ENCODE measurements around the gene PACRG.

The PACRG gene

DNA sequence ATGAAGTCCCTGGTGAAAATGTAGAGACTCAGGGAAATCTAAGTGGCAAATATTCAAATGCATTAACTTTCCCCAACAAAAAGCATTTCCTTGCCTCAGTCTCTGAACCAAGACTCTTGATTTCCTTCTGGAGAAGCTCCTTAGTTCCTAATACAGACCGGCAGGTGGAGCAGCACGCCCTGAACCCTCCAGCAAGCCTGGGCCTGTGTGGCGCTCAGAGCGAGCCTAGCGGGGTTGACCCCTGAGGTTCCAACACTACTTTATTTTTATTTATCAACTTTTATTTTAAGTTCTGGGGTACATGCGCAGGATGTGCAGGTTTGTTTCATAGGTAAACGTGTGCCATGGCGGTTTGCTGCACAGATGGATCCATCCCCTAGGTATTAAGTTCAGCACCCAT lies 50.8 kb downstream of the PACRG start:
- DNase-seq (ENCODE audit: low spot score), result no peak

DNA sequence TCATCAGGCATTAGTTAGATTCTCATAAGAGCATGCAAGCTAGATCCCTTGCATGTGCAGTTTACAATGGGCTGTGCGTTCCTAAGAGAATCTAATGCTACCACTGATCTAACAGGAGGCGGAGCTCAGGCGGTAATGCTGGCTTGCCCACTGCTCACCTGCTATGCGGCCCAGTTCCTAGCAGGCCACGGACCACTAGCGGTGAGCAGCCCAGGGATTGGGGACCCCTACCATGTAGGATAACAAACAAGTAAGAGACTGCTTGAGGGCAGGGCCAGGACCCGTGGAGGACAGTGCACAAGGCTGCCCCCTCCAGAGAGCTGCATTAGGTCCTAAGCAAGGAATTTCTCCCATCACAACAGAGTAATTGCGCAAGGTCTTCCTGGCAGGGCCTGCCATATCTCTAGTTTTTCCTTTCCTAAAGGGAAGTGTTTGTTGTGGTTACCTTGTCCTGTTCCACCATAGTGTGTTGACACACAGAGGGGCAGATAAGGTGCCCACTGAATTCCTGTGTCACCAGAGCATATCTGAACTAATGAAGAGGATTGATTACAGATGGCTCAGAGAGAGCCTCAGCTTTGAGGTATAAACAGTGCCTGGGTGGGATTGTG lies 58.0 kb downstream of the PACRG start:
- DNase-seq (ENCODE audit: low spot score), result no peak

DNA sequence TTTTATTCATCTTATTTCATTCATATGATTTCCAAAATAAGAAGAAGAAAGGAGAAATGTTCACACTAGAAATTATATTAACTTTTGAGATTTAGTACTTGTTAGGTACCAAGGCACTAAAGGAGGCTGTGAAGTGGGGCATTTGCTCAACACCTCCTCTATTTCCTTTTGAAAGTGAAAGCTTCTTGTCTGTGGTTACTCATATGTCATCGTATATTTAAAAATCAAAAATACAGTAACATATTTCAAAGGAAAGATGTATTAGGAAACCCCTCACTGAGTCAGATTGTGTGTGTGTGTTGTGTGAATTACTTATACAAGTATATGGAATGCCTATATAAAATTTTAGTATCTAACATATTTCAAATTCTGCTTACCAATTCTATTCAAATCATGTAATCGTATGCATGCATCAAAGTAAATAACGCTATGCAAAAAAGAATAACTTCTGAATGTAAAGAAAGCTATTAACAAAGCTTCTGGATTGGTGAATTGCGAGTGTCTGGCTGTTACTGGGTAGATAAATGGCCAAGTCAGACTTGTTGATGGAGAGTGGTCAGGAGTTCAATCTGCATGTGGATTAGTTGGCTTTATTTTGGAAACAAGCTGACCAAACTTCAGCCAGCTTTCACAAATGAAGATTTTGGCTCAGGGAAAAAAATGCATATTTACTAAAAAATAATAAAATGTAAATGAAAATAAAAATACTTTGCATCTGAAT lies 70.9 kb downstream of the PACRG start:
- no peak for DNase-seq (ENCODE audit: low spot score)

GRCh38 chr6:162814426-162814973 lies 86.7 kb downstream of the PACRG start:
- no peak for DNase-seq (ENCODE audit: low spot score)

DNA sequence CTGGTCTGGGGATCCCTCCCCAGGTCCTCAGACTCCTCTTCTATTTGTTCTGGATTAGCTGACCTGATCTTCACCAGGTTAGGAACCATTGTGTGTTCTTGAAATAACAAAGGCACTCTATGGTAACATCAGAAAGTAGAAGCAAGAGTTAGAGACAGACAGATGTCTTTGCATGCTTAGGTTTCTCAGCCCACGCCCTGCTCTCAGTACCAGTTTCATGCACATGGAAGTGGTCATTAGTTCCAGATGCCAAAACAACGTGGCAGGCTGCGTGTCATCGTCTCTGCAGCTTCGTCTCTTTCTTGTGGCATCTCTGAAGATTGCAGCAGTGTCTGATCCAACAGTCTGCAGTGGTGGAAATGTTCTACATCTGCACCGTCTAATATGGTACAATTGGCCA lies 89.4 kb downstream of the PACRG start:
- no peak for DNase-seq (ENCODE audit: low spot score)

- no peak for DNase-seq (ENCODE audit: low spot score)
Observed at GRCh38 chr6:162819284-162819683, 91.5 kb downstream of the PACRG start.

DNA sequence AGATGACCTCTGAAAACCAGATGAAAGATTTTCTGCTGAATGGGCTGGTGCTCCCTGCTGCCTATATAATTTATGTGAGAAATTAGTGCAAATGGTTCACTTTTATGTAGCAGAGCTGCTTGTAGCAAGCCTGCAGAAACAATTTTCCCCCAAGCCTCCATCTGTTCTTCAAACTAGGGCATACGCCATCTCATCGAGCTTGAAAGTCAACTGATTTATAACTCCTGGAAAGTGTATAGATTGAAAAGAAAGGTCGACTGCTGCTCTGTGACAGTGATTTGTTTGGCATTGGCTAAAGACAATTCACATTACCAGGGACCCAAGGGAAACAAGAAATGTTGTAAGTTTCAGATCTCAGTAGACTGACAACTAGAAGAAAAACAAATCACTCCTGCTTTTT lies 93.3 kb downstream of the PACRG start:
- DNase-seq (ENCODE audit: low spot score), result no peak

DNA sequence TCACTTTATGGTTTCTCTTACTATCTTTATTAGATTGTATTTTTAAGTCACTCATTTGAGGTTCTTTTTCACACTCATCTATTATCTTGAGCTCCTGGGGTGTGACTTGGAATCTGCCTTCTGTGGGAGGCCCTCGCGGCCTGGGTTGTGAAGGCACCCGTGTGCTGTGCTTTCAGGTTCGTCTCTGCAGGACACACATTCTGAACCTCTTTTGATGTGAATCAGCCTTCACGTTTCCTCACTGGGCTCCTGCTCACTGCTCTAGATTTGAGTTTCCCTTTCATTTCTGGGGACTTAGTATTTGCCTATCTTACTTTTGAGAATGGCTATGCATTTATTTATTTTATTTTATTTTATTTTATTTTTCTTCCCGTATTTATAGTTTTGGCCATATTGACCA lies 97.8 kb downstream of the PACRG start:
- DNase-seq (ENCODE audit: low spot score), result no peak

DNA sequence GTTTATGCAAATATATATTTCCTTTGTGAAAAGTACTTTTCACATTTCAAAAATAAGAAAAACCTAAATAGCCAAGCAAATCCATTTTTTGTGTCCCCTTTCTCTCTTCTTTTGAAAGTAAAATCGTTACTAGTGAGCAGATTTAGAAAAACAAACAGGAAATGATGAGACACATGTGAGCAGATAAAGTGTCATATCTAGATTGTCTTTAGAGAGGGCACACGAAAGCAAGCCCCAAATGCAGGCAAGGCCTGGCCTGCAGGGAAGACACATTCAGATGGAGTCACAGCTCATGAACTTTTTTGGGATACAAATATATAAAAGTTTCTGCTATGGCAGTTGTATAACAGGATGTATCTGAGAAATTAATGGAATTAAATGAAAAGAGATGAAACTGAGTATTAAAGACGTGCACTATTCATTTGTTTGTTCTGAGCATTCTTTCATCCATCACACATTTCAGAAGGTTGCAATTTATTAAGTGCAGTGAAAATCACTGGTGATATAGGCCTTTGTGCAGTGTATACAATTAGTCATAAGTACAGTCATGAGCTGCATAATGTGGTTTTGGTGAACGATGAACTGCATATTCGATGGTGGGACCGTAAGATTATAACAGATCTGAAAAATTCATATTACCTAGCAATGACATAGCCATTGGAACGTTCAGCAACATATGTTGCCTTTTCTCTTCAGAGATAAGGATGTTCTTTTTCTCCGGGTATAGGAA lies 101.4 kb downstream of the PACRG start:
- no peak for DNase-seq (ENCODE audit: low spot score)

GRCh38 chr6:162833776-162834175 lies 106.0 kb downstream of the PACRG start:
- no peak for DNase-seq (ENCODE audit: low spot score)

GRCh38 chr6:162845972-162846371 lies 118.2 kb downstream of the PACRG start:
- no peak for DNase-seq (ENCODE audit: low spot score)

DNA sequence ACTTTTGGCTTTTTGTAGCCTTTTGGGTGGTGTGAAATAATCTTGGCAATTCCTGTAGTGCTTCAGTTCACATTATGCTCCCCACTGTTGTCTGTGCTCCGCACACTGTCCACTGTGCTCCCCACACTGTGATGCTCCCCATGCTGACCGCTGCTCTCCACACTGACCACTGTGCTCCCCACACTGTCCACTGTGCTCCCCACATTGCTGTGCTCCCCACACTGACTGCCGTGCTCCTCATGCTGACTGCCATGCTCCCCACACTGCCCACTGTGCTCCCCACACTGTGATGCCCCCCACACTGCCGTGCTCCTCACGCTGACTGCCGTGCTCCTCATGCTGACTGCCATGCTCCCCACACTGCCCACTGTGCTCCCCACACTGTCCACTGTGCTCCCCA lies 118.9 kb downstream of the PACRG start:
- DNase-seq (ENCODE audit: low spot score), result no peak

DNA sequence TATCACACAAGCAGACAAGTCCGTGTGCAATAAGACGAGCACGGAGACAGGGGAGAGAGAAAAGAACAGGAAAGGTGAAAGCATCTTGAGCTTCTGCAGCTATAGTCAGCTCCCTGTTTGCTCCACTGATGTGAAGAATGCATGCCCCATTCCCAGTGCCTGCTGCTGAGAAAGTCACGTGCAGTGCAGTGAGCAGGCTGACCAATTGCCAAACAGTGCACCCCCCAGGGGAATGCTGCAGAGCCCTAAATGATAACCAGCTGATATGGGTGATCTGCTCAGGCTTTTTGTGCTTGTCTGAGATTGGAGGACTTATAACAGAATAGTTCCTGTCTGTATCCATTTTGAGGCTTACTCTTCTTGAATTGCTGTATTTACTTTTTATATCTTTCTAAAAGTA lies 121.5 kb downstream of the PACRG start:
- no peak for DNase-seq (ENCODE audit: low spot score)

- no peak for DNase-seq (ENCODE audit: low spot score)
Observed at GRCh38 chr6:162852192-162852591, 124.4 kb downstream of the PACRG start.

GRCh38 chr6:162852840-162853577 lies 125.2 kb downstream of the PACRG start:
- no peak for DNase-seq (ENCODE audit: low spot score)

DNA sequence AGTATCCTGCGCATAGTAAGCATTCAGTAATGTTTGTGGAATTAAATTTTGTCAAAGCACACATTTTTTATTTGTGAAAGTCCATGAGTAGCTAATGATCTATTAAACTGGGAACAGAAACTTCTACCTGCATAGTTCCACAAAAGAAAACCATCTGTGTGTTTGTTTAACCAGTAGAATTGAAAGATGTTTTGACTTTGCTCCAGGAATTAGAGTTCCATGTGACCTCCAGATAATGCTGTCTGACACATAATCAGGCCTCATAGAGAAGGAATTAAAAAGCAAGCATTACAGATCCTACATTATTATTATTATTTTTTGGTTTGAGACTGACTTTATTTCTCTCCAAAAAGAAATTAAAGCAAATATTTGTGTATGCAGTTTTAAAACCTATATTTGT lies 126.5 kb downstream of the PACRG start:
- DNase-seq (ENCODE audit: low spot score), result no peak

GRCh38 chr6:162854734-162855191 lies 127.0 kb downstream of the PACRG start:
- peak; percentile 4 for DNase-seq (ENCODE audit: low spot score)

- DNase-seq (ENCODE audit: low spot score), result no peak
Observed at GRCh38 chr6:162856885-162857284, 129.1 kb downstream of the PACRG start.

DNA sequence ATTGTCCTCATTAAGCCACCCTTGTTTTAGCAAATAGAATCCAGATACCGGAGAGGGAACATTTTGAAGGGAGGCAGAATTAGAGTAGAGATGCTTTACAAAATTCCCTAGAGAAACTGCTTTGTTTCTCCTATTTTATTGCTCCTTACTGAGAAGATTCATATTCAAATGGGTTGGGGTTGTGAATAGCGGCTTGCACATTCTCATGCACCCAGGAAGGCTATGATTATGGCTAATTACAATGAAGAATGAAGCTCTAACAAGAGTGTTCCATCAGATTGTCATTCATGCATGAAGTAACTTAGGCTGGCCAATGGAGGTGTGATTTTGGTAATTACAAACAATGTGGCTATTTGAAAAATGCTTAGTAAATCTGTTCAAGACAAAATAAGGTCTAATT lies 129.6 kb downstream of the PACRG start:
- no peak for DNase-seq (ENCODE audit: low spot score)

DNA sequence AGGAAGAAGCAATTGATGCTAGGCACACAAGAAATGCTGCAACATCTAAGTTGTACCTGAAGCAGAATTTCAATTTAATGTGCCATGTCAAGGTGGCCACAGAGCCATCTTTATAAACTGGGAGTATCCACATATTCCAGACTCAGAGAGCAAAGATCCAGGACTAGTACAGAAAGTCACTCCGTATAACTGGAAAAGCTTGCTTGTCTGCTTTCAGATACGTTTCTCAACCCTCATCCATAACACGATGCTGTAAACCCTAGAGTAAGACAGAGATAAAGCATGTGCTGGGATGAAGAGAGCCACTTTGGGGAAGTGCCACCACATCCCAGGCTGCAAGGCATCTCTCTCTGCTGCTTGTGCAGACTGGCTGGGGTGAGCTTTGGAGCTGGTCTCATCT lies 134.7 kb downstream of the PACRG start:
- no peak for DNase-seq (ENCODE audit: low spot score)

GRCh38 chr6:162862941-162863340 lies 135.2 kb downstream of the PACRG start:
- no peak for DNase-seq (ENCODE audit: low spot score)

- DNase-seq (ENCODE audit: low spot score), result no peak
Observed at GRCh38 chr6:162863821-162864220, 136.0 kb downstream of the PACRG start.
